ENCODE data around the gene PLAC9.

GRCh38 chr10:80165173-80165572 is 32.6 kb downstream of the PLAC9 start:
- TF ChIP-seq CTCF (IDR thresholded peaks at IDR 0.05) (no peak), EZH2 (IDR thresholded peaks at IDR 0.05) (no peak)

Data from neural progenitor cell (in vitro differentiated cells).